H54 (cell line): ENCODE results near the gene B3GALNT1.

Experiments
- DNase-seq: peaks from one replicate; pipeline ENCODE4 v3.0.0; 2011; ENCODE audit warnings: low spot score, mixed read lengths; ENCODE audit not compliant: insufficient read length
- FAIRE-seq: peaks from 3 replicates; lab custom pipeline; 2011; peaks lifted over from hg19 to GRCh38; lab: Jason Lieb, UNC
- POLR2A ChIP-seq: IDR thresholded peaks from 2 replicates; pipeline ENCODE4 v1.6.1; 2011; ENCODE audit warnings: low read depth, mild to moderate bottlenecking, low read length

Gene B3GALNT1, protein sequence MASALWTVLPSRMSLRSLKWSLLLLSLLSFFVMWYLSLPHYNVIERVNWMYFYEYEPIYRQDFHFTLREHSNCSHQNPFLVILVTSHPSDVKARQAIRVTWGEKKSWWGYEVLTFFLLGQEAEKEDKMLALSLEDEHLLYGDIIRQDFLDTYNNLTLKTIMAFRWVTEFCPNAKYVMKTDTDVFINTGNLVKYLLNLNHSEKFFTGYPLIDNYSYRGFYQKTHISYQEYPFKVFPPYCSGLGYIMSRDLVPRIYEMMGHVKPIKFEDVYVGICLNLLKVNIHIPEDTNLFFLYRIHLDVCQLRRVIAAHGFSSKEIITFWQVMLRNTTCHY

DNA sequence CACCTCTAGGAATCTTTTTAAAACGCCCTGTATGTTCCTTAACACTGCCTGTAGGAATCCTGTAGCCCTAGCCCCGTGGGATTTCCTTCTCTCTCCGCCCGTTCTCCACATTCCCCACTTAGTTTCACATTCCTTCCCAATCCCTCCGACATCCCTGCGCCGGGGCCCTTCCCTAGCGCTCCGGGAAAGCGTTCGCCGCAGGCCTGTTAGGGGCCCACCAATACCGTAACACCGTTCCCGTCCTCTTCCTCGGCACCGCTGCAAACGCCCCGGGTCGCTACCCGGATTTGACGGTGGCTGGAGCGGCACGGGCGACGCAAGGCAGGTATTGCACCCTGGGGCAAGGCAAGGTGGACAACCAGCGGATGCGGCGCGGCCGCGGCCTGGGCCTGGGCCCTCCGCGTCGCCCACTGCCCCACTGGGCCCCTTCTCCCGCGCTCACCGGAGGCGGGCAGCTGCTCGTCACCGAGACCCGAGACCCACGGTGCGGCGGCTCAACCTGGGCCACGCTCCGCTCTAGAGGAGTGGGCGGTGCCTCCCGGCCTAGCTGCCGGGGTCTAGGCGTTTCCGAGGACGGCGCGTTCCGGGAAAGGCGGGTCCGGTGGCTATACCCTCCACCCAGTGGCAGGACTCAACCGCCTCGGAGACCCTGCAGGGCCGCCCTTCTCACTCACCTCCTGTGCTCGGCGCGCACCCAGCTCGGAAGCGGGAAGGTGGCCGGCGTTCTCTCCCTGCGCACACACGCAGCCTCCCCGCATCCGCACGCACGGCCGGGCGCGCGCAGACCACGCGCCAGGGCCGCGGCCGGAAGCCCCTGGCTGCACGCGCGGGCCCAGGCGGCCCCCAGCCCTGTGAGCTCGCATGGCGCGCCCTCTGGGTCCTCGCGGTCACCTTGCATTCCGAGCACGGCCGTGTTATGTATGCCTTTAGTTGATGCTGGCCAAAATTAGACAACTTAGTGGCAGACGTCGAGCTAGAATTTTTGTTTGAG lies at the start of gene B3GALNT1:
B3GALNT1 (minus strand) TSS at position 789 of the 991 bp plus-strand sequence. CDS start 18,595 bp downstream, outside the sequence.
- FAIRE-seq (no peak), DNase-seq (no peak)
- peak; percentile 39; the same call in 1 of the 2 replicates for TF ChIP-seq POLR2A

DNA sequence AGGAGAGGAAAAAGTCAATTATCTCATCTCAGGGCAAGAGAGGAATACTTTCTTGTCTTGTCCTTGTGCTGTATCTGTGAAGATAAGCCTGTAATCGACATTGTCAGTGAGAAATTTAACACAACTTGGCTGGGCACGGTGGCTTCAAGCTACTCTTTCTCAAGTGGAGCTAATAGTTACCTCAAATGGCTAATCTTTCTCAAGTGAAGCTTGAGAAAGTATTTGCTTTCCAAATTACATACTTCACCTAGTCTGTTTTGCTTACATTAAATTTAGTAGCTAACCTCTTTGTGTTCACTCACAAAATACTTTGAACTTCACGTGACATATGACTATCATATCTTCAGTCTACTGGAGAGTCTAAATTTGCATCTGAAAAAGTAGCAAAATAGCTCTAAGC lies 48.3 kb upstream of the B3GALNT1 start:
- FAIRE-seq (no peak), DNase-seq (no peak)
- TF ChIP-seq POLR2A = no peak

DNA sequence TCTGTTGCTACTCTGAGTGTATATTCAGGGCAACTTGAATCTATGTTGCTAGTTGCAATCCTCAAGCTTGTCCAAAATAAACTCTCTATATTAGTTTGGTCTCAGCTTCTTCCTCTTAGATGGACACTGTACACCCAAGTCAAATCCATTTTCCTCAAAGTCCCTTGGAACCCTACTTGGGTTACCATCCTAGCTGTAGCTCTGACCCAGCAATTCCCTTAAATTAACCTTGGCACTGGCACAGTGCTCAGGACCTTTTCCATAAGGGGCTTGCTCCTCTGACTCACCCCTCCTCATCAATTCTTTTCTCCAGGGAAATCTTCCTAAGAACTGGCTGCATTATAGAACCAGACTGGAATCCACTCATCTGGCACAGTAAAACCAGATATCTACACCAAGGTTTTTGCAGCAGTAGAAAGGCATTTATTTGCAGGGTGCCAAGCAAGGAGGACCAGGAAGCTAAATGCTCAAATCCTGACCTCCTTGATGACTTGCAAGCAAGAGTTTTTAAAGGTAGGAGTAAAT lies 44.9 kb upstream of the B3GALNT1 start:
- TF ChIP-seq POLR2A = no peak
- FAIRE-seq = no peak

DNA sequence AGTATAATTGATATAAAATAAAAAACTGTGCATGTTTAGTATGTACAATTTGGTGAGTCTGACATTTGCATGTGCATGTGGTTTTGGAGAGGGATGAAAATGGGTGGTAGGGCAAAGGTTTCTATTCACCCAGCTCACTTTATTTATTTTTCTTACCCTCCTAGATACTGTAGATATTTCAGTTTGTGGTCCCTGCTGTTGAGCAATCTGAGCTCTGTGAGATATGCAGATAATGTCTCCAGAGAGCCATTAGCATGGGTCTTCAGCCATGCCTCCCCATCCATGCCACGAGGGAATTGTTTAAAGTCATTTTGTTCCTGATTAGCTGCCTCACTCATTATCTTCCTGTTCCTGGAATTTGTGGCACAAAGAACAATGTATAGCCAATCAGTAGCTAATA lies 44.4 kb upstream of the B3GALNT1 start:
- DNase-seq = no peak
- FAIRE-seq = no peak
- no peak for TF ChIP-seq POLR2A

More for the DNA sequence above, 44.9 kb upstream of the B3GALNT1 start:
- DNase-seq = no peak

DNA sequence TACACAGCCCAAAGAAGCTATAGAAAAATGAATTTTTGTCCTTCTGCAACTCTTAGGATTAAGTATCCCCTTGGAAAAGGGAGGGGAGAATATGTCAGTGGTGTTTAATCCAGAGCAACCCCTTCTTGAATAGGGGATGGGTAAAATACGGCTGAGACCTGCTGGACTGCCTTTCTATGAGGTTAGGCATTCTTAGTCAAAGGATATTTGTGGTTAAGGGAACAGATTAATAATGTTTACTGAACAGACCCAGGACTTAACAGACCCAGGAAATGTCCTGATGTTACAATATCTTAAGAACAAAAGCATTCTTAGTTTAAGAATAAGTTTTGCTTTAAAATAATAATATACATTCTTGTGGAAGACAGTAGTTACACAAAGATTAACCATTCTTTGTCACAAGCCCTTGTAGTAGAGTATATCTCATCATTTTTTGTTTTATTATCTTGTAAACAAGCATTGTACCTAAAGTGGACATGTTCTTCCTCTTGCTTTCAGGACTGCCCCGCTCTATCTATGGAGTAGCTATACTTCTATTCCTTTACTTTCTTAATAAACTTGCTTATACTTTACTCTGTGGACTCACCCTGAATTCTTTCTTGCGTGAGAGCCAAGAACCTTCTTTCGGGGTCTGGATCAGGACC lies 43.8 kb upstream of the B3GALNT1 start:
- no peak for TF ChIP-seq POLR2A
- DNase-seq (no peak), FAIRE-seq (no peak)

DNA sequence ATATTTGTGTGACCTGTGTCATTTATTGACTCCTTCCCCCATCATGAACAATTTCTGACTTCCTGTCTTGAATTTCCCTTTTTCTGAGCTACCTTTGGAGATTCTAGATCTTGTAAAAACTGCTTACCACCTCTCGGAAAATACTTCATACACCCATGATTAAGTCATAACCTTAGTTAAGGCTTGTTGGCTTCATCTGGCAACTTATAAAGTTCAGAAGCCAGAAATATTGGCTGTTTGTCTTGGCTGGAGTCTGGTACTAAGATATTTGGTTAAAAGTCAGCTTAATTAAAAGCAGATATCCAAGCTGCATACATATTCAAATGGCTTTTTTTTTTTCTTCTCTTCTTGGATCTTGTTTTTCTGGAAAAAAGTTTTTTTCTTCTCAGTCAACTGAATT lies 37.3 kb upstream of the B3GALNT1 start:
- FAIRE-seq (no peak), DNase-seq (no peak)

DNA sequence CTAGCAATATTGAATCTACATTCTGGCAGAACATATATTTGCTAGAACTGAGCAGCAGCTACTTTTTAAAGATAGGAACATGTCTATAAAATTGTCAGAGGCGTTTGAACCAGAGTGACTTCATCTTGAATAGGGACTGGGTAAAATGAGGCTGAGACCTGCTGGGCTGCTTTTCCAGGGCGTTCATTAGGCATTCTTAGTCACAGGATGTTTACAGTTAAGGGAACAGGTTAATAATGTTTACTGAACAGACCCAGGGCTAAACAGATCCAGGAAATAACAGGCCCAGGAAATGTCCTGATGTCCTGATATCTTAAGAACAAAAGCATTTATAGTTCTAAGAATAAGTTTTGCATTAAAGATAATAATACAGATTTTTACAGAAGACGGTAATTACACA lies 34.5 kb upstream of the B3GALNT1 start:
- FAIRE-seq (no peak), DNase-seq (no peak)
- no peak for TF ChIP-seq POLR2A

More for the DNA sequence above, 37.3 kb upstream of the B3GALNT1 start:
- TF ChIP-seq POLR2A = no peak

DNA sequence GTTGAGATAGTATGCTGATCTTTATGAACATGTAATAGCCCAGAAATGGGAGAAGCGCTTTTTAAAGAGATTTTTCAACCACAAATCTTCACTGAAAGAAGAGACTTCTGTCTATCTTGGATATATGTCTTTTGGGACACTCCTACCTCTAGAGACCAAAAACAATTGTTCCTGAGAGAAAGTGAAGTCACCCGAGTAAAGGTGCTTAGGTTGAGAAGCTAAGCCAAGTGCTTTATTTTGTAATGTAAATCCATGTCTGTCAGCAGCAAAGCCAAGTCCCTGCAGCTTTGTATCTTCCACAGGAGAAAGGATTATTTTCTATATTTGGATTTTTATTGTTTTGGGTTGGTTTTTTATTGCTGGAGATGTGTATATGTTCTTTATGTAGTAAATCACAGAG lies 32.1 kb upstream of the B3GALNT1 start:
- DNase-seq = no peak
- TF ChIP-seq POLR2A = no peak
- FAIRE-seq = no peak

DNA sequence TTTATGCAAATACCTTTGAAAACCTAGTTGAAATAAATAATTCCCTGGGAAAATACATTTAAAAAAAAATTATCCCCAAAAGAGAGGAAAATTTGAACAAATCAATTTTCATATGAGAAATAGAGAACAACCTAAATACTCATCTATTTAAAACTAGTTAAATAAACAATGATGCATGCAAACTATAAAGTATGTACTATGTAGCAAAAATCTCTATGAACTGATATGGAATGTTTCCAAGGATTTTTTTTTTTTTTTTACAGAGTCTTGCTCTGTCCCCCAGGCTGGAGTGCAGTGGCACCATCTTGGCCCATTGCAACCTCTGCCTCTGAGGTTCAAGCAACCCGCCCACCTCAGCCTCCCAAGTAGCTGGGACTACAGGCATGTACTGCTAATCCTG lies 27.2 kb upstream of the B3GALNT1 start:
- DNase-seq (no peak), FAIRE-seq (no peak)
- no peak for TF ChIP-seq POLR2A

DNA sequence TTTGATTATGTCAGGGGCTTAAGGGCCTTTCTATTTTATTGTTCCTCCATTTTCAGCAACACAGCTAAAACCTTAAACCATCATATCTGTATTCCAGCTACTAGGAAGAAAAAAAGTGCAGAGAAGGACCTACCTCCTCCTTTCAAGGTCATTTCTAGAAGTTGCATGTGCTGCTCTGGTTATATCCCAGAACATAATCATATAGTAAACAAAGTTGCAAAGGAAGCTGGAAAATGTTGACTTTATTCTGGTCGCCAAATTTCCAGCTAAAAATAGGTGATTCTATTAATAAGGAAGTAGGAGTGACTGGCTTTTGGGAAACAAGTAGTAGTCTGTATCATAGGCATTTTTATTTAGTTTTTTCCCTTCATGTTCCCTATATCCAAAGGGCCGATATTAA lies 21.3 kb upstream of the B3GALNT1 start:
- FAIRE-seq (no peak), DNase-seq (no peak)
- no peak for TF ChIP-seq POLR2A

DNA sequence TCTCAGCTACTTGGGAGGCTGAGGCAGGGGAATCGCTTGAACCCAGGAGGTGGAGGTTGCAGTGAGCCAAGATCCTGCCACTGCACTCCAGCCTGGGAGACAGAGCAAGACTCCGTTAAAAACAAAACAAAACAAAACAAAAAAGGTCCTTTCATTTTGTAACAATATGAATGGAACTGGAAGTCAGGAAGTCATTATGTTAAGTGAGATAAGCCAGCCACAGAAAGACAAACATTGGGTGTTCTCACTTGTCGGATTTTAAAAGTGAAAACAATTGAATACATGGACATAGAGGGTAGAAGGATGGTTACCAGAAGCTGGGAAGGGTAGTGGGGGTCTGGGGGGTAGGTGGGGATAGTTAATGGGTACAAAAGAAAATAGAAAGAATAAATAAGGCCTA lies 12.5 kb upstream of the B3GALNT1 start:
- TF ChIP-seq POLR2A = no peak
- DNase-seq (no peak), FAIRE-seq (no peak)

DNA sequence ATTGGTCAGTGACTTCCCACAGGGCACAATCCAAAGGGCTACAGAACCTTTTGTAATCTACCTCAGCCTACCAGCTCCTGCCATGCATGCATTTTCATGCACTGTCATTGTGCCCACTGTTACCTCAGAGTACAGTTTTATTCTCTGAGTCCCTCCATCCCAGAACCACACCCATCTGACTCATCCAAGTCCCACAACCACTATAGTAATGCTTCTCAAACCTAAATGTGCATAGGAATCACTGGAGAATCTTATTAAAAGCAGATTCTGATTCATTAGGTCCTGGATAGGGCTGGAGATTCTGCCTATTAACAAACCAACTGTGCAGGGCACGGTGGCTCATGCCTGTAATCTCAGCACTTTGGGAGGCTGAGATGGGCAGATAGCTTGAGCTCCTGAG lies 3.7 kb upstream of the B3GALNT1 start:
- FAIRE-seq (peak; percentile 84), DNase-seq (peak; percentile 47)
- TF ChIP-seq POLR2A = no peak

DNA sequence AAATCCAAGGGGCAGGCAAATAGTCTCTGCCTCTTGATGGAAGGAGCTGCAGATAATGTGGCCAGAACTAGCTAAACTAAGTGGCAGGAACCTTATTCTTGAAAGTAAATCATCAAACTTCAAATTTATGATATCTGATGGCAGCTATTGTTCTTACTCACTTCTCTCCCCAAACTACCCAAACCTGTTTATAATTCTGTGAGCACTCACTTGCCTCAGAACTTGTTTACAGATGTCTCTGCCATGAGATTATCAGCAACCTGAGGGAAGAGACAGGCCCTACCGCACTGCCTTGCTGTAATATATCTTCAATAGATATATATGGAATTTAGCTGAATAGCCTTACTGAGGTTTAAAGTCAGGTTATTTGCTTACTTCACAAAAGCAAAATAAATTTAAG lies 2.2 kb upstream of the B3GALNT1 start:
- TF ChIP-seq POLR2A = no peak

More for the DNA sequence above, 2.2 kb upstream of the B3GALNT1 start:
- FAIRE-seq = no peak
- no peak for DNase-seq
